D721Med (cell line): ENCODE data around the gene PCDHGA11.
"Not testable (repeated sequence)": the region's sequence is repeated elsewhere in the genome, so short reads cannot be mapped to it uniquely, and the experiment has no call there.

Experiments
- DNase-seq: peaks from one replicate; pipeline ENCODE4 v3.0.0; 2011; ENCODE audit warnings: low spot score; ENCODE audit not compliant: insufficient read length
- FAIRE-seq: peaks from 2 replicates; lab custom pipeline; 2011; peaks lifted over from hg19 to GRCh38; lab: Jason Lieb, UNC
- CTCF ChIP-seq: IDR thresholded peaks from 2 replicates; pipeline ENCODE4 v1.5.1; 2012; ENCODE audit warnings: mild to moderate bottlenecking, control low read depth; ENCODE audit not compliant: insufficient read depth; ENCODE audit errors: missing control alignments

Gene PCDHGA11

DNA sequence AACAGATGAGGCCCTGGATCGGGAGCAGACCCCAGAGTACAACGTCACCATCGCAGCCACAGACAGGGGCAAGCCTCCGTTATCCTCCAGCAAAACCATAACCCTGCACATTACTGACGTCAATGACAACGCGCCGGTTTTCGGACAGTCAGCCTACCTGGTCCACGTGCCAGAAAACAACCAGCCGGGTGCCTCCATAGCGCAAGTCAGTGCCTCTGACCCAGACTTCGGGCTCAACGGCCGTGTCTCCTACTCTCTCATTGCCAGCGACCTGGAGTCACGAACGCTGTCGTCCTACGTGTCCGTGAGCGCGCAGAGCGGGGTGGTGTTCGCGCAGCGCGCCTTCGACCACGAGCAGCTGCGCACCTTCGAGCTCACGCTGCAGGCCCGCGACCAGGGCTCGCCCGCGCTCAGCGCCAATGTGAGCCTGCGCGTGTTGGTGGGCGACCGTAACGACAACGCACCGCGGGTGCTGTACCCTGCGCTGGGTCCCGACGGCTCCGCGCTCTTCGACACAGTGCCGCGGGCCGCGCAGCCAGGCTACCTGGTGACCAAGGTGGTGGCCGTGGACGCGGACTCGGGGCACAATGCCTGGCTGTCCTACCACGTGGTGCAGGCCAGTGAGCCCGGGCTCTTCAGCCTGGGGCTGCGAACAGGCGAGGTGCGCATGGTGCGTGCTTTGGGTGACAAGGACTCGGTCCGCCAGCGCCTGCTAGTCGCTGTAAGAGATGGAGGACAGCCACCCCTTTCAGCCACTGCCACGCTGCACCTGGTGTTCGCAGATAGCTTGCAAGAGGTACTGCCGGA lies 1.6 kb upstream of the PCDHGA11 start:
- TF ChIP-seq CTCF = no peak
- DNase-seq = no peak
- no peak for FAIRE-seq

GRCh38 chr5:141421489-141421855 lies 621 bp downstream of the PCDHGA11 start:
- DNase-seq = no peak

GRCh38 chr5:141422742-141423291 lies 2.0 kb downstream of the PCDHGA11 start:
- FAIRE-seq = no peak
- no peak for TF ChIP-seq CTCF
- DNase-seq = no peak

More at GRCh38 chr5:141421489-141421855, 621 bp downstream of the PCDHGA11 start:
- no peak for FAIRE-seq
- no peak for TF ChIP-seq CTCF

DNA sequence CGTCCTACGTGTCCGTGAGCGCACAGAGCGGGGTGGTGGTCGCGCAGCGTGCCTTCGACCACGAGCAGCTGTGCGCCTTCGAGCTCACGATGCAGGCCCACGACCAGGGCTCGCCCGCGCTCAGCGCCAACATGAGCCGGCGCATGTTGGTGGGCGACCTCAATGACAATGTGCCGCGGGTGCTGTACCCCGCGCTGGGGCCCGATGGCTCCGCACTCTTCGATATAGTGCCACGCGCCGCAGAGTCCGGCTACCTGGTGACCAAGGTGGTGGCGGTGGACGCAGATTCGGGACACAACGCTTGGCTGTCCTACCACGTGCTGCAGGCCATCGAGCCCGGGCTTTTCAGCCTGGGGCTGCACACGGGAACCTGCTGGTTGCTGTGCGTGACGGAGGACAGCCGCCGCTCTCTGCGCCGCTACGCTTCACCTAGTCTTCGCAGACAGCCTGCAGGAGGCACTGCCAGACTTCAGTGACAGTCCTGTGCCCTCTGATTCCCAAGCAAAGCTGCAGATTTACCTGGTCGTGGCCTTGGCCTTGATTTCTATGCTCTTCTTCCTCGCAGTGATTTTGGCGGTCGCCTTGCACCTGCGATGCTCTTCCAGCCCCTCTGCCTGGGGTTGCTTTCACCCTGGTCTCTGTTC lies 7.1 kb downstream of the PCDHGA11 start:
- no peak for TF ChIP-seq CTCF
- FAIRE-seq = no peak
- no peak for DNase-seq

GRCh38 chr5:141430332-141431113 lies 9.7 kb downstream of the PCDHGA11 start, which contains the start of gene PCDHGA12:
PCDHGA12 (plus strand) TSS chr5:141430507; CDS start chr5:141430760, 253 bp downstream.
- FAIRE-seq = no peak

DNA sequence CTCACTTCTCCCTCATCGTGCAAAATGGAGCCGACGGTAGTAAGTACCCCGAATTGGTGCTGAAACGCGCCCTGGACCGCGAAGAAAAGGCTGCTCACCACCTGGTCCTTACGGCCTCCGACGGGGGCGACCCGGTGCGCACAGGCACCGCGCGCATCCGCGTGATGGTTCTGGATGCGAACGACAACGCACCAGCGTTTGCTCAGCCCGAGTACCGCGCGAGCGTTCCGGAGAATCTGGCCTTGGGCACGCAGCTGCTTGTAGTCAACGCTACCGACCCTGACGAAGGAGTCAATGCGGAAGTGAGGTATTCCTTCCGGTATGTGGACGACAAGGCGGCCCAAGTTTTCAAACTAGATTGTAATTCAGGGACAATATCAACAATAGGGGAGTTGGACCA lies 10.4 kb downstream of the PCDHGA11 start:
- FAIRE-seq (no peak), DNase-seq (no peak)
- no peak for TF ChIP-seq CTCF

More at GRCh38 chr5:141430332-141431113, 9.7 kb downstream of the PCDHGA11 start, which contains the start of gene PCDHGA12:
- no peak for TF ChIP-seq CTCF
- no peak for DNase-seq

GRCh38 chr5:141432308-141432707 lies 11.5 kb downstream of the PCDHGA11 start:
- DNase-seq, FAIRE-seq: not testable (repeated sequence)

- not testable (repeated sequence) for FAIRE-seq, DNase-seq
These were observed 11.9 kb downstream of the PCDHGA11 start for GRCh38 chr5:141432726-141433125.
